ENCODE data around the gene OR1L8. TPM values are rescaled to one million over a fixed set of nuclear protein-coding genes. Genes with fewer than 3 reads are reported as not detected.
"Not testable (repeated sequence)": the region's sequence is repeated elsewhere in the genome, so short reads cannot be mapped to it uniquely, and the experiment has no call there.

Gene OR1L8
- total RNA-seq: 0.27 TPM
- long read RNA-seq: 0 reads

GRCh38 chr9:122583284-122583683 is at the start of gene OR1L8:
Gene OR1L8, minus strand, starts transcription at chr9:122583384. Its CDS starts 14,907 bp downstream, at chr9:122568477.
- intact Hi-C loops (cut with DNase I); DNase-seq; H3K36me3 ChIP-seq; H3K4me3 ChIP-seq; H3K4me1 ChIP-seq; H3K27me3 ChIP-seq (ENCODE audit: low read depth); ATAC-seq; H3K27ac ChIP-seq; H3K9me3 ChIP-seq: not testable (repeated sequence)

- no peaks in the 10 kb centered on the region for H3K9me3 ChIP-seq
- H3K27ac ChIP-seq: no peak overlapping the region
- no peak for DNase-seq
- H3K4me3 ChIP-seq: no peak overlapping the region
- no peaks in the 10 kb centered on the region for H3K27me3 ChIP-seq (ENCODE audit: low read depth)
- TF ChIP-seq CTCF (IDR thresholded peaks at IDR 0.05): no peak
- H3K4me1 ChIP-seq: no peaks in the 10 kb centered on the region
- intact Hi-C loops (cut with DNase I): no loop called here
- H3K36me3 ChIP-seq: no peaks in the 10 kb centered on the region
- ATAC-seq: no peak
Measured at GRCh38 chr9:122619996-122620395, 36.8 kb upstream of the OR1L8 start.

- Histone ChIP-seq H3K36me3 (no peaks in the 10 kb centered on the region), H3K4me3 (no peak within 1 kb of the TSS), H3K27ac (no peak within 1 kb of the TSS), H3K4me1 (no peaks in the 10 kb centered on the region), H3K27me3 (ENCODE audit: low read depth) (no peaks in the 10 kb centered on the region), H3K9me3 (no peaks in the 10 kb centered on the region)
- DNase-seq (no peak), ATAC-seq (no peak)
- intact Hi-C loops (cut with DNase I): no loop called here
- TF ChIP-seq CTCF (IDR thresholded peaks at IDR 0.05): no peak
Measured at GRCh38 chr9:122614362-122614761, 31.2 kb upstream of the OR1L8 start, which contains the start of gene OR1Q1. Gene OR1Q1, plus strand, starts transcription at chr9:122614738. Its CDS starts 0 bp downstream, at chr9:122614738.

GRCh38 chr9:122609804-122610203 is 26.6 kb upstream of the OR1L8 start:
- DNase-seq: no peak
- TF ChIP-seq CTCF (IDR thresholded peaks at IDR 0.05): no peak
- H3K27ac ChIP-seq: no peak overlapping the region

GRCh38 chr9:122606587-122606986 is 23.4 kb upstream of the OR1L8 start:
- intact Hi-C loops (cut with DNase I): no loop called here
- H3K4me3 ChIP-seq: no peak overlapping the region
- no peak for DNase-seq
- H3K27ac ChIP-seq: no peak overlapping the region
- peaks cover 3% of the 10 kb centered on the region for H3K9me3 ChIP-seq
- no peak for ATAC-seq
- no peaks in the 10 kb centered on the region for H3K36me3 ChIP-seq
- no peak for TF ChIP-seq CTCF (IDR thresholded peaks at IDR 0.05)
- H3K27me3 ChIP-seq (ENCODE audit: low read depth): no peaks in the 10 kb centered on the region
- no peaks in the 10 kb centered on the region for H3K4me1 ChIP-seq

More at GRCh38 chr9:122609804-122610203, 26.6 kb upstream of the OR1L8 start:
- no peaks in the 10 kb centered on the region for H3K4me1 ChIP-seq
- intact Hi-C loops (cut with DNase I): no loop called here
- H3K9me3 ChIP-seq: no peaks in the 10 kb centered on the region
- ATAC-seq: no peak
- no peaks in the 10 kb centered on the region for H3K36me3 ChIP-seq
- H3K27me3 ChIP-seq (ENCODE audit: low read depth): no peaks in the 10 kb centered on the region
- no peak overlapping the region for H3K4me3 ChIP-seq

- intact Hi-C loops (cut with DNase I): no loop called here
- Histone ChIP-seq H3K4me1 (no peaks in the 10 kb centered on the region), H3K27ac (no peak overlapping the region), H3K36me3 (no peaks in the 10 kb centered on the region), H3K9me3 (peaks cover 3% of the 10 kb centered on the region), H3K4me3 (no peak overlapping the region), H3K27me3 (ENCODE audit: low read depth) (no peaks in the 10 kb centered on the region)
- ATAC-seq (no peak), DNase-seq (no peak)
- no peak for TF ChIP-seq CTCF (IDR thresholded peaks at IDR 0.05)
Measured at GRCh38 chr9:122605691-122606090, 22.5 kb upstream of the OR1L8 start.

Measured in lower lobe of right lung (tissue), 2 donors.